HG03457 (cell line): ENCODE measurements around the gene CPVL.

Experiments used
- ATAC-seq: cut with Tn5 transposase; IDR thresholded peaks from one replicate; pipeline ENCODE4 v1.9.1; 2021; ENCODE audit warnings: moderate number of reproducible peaks; ENCODE audit not compliant: unreplicated experiment

The CPVL gene

DNA sequence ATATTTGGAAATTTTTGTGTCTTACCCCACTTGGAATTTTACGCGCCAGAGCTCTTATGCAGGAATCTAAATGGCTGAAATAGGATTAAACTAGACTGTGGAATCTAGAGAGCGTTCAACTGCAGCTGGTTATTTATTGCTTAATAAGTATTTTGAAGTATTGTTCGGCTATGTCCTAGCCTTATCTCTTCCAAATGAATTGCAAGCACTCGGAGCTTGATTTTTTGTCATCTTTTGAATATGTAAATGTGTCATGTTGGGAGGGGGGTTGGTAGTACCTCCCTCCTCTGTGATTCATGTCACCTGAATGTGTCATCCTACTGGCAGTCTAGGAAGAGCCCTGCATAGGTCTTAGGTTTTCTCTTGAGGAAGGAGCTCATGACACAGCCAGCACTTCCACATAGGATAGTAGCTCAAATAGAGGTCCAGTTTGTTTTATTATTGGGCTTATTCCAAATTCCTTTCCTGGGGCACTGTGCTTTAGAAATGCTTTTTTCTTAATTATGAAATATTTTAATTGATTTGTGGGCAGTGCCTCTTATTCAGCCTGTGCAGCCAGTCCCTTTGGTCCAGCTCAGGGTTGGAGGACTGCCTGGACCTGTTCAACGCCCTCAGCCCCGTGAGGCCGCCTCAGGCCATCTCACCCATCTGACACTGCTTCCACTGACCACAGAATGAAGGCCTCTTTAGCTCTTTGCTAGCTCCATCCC is 165.7 kb downstream of the CPVL start:
- no peak for ATAC-seq

DNA sequence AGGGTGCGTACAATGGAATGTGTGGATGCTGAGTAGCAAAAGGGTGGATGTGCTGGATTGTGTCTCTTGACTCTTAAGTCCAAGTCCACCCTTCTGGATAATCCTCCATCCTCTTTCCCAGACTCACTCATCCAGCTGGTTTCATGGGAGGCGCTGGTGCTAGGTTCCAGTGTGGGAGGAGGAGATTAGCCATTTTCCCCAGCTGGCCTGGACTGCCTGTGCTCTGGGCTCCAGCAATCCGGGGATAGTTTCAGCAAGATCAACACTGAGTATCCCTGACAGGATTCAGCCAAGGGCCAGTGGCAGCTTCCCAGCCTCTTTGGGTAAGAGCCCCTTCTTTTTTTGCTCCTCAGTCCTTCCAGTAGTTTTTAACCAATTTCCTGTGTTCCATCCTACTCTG is 166.6 kb downstream of the CPVL start:
- ATAC-seq: no peak

DNA sequence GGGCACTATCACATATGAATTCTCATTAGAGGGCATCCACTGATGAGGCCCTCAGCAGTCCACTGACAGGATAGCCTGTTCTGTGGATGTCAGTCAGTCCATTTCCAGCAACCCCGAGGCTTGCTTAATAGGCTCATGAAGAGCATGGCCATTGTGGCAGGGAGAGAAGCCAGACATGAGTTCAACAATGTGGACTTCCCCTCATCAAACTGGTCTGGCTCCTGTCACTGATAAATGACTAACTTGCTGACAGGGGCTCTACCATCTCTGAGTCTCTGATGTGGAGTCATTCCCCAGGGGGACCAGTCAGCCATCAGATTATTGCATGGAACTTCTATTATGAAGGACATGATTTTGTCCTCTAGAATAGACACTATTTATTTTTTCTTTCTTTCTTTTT is 168.5 kb downstream of the CPVL start:
- no peak for ATAC-seq

DNA sequence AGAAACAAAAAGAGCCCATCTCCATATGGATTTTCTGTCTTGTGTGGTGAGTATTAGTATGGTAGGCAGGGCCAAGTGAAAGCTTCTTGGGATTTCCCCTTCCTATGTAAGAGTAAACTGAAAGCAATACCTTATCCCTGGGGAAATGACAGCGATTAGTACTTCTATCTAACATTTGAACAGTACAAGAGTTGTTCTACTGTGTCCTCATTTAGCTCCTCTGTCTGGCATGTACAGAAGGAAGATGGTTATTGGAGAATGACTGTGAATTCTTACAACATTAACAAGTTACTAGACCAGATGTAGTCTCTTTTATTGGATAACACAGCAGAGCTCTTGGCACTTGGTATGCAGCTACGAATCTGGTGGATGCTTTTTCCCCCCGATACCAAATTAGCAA is 170.3 kb downstream of the CPVL start:
- no peak for ATAC-seq

DNA sequence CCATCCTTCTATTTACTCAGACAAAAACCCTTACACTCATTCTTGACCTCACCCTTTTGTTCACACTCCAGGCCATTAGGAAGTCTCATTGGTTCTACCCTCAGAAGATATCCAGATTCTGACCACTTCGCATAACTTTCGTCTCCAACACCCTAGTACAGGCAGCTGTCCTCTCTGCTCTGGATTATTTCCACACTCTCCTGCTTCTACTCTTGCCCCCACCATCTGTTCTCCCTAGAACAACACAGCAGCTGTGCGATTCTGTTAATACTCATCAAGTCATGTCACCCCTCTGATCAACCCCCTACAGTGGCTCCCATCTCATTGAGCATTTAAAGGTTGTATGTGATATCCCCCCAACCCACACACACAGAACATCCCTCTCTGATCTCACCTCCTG is 172.7 kb downstream of the CPVL start:
- no peak for ATAC-seq

DNA sequence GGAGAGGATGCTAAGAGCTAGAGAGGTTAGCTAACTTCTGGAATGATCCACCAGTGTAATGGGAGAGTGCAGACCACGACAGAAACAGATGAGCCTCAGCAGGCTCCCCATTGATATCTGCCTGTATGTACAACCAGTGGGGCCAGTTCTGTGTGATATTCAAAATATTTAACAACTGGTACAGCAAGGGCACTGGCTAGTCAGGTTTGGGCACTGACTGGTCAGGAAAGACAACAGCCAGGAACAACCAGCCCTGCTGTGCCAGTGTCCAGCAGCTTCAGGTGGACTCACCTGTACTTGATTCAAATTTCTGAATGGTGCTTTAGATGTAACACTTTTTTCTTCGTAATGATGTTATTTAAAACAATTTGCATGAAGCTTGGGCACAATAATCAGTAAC is 182.3 kb downstream of the CPVL start:
- ATAC-seq: no peak

DNA sequence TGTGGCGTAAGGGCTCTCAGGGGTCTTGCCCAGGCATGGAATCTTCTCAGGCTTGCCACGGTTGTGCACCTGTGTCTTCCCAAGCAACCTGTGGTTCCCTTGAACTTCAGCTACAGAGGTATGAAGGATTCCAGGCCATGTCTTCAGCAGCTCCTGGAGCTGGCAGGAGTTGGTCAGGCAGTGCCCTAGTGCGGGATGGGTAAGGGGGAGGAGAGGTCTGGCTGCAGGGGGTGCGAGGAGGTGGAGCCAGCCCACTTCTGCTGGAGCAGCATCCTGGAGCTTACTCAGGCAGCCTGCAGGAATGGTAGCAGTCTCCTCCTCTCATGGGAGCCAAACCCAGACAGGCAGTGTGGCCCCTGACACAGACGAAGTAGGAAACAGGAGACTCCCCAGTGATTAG is 184.4 kb downstream of the CPVL start:
- ATAC-seq: no peak

DNA sequence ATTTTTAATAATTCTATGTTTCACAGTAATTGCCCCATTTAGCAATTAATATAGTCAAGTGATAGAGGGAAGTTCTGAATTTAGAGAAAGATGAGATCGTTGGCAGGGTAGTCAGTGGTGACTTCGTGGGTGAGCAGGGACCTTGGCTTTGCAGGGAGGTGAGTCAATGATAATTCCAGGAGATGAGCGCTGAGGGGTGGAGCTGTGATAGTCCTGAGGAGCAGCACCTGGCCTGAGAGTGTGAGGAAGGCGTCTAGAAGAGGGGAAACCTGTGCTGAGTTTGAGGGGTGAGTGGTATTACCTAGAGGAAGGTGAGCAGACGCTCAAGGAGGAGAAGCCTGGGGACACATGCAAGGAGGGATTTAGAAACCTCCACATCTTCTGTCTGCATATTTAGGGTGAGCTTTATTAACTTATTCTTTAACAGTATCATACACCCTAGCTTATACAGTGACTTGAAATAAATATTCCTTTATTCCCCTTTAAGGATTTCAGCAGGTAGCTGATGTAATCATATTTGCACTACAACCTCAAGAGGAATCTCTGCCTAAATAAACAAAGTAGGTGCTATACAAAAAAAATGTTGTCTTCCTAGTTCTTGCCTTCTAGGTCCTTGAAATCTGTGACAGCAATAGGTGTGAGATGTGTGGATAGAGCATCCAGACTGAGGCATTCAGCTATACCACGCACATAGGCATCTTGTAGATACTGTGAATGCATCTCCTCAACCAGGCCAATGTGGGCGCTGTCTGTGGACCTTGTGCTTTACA is 186.1 kb downstream of the CPVL start:
- no peak for ATAC-seq

DNA sequence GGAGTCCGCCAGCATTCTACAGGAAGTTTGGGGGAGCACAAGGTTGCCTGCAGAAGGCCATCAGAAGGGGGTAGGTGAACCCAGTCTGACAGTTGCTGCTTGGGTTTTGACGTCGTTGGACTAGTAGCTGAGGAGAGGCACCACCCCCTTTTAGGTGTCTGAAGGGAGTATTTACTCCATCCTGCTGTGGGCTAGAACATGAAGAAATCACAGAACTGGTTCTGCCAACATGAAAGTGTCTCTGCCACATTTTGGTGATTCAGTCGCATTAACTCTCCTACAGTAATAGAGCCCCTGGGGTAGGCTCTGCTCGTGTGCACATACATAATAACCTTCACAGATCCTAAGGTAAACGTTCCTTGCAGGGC is 187.4 kb downstream of the CPVL start:
- ATAC-seq: no peak

DNA sequence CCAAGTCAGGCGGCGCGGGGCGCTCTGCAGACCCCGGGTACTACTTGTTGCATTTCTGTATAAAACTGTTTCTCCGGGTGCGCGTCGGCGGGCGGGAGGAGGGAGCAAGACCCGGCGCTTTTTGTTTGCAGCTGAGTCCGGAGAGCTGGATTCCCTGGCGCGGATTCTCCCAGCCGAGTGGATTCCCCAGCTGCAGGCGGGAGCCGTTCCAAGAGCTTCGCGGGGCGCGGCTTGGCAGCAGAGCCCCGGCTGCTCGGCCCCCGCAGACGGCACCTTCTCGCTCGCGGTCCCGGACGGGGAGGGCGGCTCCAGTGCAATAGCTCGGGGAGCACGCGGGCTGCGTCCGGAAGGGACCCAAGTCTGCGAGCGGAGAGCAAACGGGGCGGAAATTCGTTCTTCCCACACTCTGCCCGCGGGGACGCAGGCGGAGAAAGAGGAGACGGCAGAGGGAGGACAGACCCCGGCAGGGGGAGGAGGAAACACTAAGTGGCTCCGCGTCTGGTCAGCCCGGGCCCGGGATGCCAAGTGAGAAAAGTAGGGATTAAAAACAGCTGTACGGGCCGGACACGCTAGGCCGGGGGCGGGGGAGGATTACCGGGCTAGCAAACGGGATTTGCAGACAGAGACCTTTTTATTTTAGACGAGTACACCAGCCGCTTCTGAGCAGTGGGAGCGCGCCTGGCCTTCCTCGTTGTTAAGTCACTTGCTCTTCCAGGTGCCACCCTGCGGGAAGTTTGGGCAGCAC is 187.9 kb downstream of the CPVL start, which contains the start of gene TRIL:
TSS of gene TRIL (minus strand) at position 96 of the 745 bp plus-strand sequence. CDS start 284 bp downstream, outside the sequence.
- no peak for ATAC-seq

DNA sequence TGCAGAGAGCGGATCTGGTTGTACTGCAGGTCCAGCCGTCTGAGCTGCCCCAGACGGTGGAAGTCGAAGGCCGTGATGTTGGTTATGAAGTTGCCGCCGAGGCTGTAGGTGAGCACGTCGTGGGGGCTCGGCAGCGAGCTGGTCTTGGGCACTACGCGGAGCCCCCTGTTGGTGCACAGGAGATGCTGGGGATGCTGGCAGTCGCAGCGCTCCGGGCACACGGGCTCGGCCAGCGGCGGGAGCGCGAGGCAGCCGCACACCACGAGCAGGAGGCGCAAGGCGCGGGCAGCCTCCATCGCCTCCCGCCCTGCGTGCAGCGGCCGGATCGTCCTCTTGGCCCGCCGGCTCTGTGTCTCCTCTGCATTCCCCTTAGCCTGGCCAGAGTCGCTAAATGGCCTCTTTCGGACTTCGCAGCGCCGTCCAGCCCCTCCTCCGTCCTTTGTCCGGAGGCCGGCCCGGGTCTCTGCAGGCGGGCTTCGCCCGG is 188.5 kb downstream of the CPVL start:
- no peak for ATAC-seq

DNA sequence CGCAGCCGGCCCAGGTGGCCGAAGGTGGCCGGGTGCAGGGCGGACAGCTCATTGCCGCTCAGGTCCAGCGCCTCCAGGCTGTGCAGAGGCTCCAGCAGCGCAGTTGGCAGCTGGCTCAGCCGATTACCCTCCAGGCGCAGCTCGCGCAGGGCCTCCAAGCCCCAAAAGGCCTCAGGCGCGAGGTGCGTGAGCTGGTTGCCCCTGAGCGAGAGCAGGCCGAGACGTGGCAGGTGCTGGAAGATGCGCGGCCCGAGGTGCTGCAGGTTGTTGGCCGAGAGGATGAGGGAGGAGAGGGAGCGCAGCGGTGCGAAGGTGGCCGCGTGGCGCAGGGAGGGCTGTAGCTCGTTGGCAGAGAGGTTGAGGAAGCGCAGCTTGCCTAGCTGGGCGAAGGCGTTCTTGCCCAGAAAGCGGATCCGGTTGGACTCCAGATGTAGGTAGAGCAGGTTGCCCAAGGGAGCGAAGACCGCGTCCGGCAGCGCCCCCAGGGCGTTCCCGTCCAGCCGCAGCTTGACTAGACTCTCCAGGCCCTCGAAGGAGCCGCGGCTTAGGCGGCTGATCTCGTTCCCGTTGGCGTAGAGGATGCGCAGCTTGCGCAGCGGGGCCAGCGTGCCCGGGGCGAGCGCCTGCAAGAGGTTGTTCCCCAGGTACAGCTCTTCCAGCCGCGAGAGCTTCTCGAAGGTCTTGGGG is 189.1 kb downstream of the CPVL start:
- no peak for ATAC-seq

DNA sequence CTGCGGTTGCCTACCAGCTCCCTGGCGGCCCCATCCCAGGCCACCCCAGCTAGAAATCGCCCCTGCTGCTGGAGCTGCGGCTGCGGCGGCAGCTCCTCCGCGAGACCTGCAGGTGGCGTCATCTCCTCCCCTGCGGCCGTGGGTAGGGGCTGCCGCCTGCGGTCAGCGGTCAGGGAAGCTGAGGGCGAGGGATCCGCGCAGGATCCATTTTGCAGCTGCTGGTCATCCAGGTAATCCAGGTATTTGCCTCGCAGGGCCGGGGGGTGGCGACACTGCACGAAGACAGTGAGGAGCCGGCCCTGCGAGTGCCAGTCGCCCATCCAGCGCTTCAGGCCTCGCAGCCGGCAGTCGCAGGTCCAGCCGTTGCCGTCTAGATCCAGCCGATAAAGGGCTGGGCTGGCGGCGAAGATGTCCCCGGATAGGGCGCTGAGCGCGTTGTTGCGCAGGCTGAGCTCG is 189.7 kb downstream of the CPVL start:
- no peak for ATAC-seq

DNA sequence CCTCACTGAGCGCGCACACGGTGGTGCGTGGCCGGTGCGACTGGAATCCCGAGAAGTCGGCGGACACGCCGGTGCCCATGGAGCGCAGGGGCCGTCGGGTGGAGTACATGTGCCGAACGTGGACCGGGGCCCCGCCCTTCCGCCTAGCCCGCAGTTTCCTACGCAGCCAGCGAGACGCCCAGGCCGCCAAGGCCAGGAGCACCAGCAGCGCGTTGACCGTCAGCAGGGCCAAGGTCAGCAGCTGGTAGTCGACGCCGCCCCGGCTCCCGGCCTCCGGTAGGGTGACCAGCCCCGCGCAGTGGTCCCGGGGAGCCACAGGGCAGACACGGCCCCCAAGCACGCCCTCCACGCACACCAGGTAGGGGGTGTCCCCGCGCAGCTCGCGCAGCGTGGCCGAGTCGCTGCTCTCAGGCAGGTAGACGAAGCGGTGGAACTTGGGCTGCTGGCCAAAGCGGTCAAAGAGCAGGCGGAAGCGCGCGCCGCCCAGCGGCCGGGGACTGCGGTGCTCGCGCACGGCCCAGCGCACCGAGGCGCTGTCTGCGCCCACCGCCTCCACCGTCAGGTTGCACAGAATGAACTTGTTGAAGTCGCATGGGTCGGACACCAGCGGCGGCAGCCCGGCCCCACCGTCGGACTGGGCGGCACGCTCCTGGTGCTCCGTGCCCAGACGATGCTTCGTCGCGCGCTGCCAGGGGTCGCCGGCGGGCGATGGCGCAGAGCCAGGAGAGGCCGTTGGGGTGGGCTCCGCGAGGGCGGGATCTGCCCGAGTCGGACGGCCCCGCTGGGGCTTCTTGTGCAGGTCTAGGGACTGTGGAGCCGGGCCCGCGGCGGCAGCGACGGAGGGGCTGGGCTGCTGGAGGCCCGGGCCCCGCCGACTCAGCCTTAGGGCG is 190.4 kb downstream of the CPVL start:
- no peak for ATAC-seq

DNA sequence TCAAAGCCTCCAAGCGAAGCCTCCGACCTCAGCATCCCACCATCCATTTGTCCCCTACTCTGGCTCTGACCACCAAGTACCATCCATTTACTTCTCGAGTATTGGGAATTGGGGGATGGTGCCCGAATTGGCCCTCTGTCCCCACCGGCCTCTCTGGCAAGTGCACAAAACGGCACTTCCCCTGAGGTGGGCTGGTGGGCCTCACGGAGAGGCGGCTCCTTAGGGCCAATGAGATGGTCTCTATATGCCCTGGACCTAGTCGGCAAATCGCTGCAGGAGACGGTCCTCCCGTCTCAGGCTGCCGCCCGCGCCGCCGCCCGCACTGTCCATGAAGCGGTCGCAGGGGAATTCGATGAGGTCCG is 191.0 kb downstream of the CPVL start:
- no peak for ATAC-seq

DNA sequence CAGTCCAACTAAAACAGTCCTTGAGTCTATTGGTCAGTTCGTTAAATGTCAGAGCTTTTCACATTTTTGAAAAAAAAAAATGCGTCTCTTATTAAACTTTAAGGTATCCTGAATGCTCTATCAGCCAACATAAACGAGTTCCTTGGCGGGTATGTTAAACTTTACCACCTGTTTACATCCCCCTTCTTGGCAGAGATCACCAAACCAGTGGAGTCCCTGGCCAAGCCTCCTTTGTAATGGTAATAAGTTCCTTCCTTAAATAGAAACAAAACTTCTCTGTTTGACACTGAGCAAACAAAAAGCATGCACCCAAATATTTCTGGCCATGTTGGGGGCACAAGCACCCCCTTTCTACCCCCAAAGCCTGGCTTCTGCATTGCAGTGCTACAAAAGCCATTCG is 191.4 kb downstream of the CPVL start:
- no peak for ATAC-seq

DNA sequence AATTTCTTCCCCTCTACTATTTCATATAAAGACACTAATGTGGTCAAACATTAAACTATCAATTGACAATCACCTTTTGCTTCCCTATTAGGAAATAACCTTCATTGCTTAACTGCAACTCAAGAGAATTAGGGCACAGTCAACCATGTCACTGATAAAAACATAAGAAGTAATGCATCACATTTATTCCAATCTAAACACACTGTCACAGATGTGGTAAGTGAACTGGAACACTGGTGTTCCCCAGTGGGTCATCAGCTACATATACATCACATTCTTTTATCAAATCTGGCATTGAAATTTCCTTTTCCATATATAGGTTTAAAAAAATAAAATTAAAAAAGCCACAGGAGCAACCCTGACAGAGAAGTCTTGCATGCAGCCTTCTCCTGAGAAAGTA is 191.9 kb downstream of the CPVL start:
- ATAC-seq: no peak

DNA sequence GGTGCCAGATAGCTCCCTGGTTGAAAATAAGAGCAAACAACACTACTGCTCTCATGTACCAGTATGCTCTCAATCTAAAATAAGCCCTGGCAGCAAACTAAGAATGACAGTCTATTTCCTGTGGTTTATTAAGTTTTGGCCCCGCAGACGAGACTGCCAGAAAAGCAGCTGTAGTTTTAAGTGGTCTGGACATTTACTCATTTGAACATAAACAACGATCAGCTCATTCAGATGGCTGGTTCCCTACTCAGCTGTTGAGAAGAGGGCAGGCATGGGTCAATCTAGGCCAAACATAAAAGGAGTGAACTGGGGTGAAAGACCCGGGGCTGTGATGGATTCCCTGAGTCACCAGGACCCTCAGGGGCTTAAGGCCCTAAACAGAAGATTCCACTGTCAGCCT is 192.7 kb downstream of the CPVL start:
- no peak for ATAC-seq
